Stimulated activated CD4-positive, alpha-beta T cell treated with anti-CD3 and anti-CD28 coated beads, Interleukin-4, amount 100 ng/mL, for 48 hours (primary cell): Measurements from ENCODE around the gene SLC66A2.
A peak's percentile ranks its signal among the peaks of the same experiment; 100 is the strongest.
"Not testable (repeated sequence)": the region's sequence is repeated elsewhere in the genome, so short reads cannot be mapped to it uniquely, and the experiment has no call there.

ENCODE experiments used
- DNase-seq, 2 donors: peaks; one replicate each; pipeline ENCODE4 v3.0.0-alpha.2; 2020; ENCODE audit warnings: low read depth in 2 of 2

Gene SLC66A2

DNA sequence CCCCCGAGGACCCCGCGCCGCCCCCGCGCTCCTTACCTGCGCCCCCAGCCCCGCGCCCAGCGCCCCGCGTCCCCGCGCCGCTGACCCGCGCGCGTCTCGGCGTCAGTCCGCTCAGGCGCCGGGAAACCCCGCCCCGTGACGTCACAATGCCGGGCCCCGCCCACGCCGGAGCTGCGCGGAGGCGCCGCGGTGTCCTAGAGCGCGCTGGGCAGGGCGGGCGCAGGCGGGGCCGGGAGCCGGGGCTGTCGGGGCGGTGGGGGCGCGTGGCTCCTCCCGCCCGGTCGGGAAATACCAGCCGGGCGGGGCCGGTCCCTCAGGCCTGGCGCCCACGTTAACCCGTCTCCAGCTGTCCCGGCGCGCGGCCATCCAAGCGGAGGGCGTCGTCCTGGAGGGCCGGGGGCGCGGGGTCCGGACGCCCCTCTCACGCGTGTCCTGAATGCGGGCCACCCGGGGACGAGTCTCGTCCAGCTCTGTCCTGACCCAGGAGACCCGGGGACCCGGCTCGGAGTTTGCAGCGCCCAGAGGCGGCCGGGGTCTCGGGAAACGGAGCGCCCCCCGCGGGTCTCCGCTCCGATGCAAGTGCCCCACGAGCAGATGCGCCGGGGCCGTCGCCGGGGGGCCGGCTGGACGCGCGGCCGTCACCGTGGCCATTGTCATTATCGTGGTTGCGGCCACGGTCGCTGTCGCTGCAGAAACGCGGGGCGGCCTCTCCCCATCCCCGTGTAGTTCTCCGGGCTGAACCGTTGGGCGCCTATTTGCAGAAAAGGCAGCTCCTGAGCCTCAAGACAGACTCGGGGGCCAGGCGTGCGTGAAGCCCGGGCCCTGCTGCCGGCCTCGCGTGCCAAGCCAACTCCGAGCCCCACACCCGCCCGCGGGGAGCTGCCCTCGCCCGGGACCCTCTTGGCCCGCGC is at the start of gene SLC66A2:
TSS of gene SLC66A2 (minus strand) at position 109 of the 911 bp plus-strand sequence. CDS start 727 bp downstream, outside the sequence.
- peak; percentile 92 to 98 for DNase-seq

DNA sequence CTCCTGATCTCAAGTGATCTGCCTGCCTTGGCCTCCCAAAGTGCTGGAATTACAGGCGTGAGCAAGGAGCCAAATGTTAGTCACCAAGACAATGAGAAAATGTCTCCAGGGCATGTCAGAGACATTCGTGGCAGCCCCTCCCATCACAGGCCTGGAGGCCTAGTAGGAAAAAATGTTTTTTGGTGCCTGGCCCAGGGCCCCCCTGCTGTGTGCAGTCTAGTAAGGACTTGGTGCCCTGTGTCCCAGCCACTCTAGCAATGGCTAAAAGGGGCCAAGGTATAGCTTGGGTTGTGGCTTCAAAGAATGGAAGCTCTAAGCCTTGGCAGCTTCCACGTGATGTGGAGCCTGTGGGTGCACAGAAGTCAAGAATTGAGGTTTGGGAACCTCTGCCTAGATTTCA is 49.4 kb upstream of the SLC66A2 start:
- DNase-seq = no peak

DNA sequence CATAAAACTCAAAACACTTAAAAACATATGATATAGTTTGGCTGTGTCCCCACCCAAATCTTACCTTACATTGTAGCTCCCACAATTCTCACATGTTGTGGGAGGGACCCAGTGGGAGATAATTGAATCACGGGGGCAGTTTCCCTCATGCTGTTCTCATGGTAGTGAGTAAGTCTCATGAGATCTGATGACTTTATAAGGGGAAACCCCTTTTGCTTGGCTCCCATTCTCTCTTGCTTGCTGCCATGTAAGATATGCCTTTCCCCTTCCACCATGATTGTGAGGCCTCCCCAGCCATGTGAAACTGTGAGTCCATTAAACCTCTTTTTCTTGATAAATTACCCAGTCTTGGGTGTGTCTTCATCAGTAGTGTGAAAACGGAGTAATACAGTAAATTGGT is 48.2 kb upstream of the SLC66A2 start:
- not testable (repeated sequence) for DNase-seq

DNA sequence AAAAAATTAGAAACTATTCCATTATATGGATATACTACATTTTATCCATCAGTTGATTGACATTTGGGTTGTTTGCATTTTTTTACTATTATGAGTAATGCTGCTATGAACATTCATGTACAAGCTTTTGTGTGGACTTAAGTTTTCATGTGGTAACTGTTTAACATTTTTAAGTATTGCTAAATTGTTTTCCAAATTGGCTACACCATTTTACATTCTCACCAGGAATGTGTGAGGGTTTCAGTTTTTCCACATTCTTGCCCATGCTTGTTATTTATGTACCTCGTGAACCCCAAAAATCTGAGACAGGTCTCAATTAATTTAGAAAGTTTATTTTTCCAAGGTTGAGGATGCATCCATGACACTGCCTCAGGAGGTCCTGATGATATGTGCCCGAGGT is 40.0 kb upstream of the SLC66A2 start:
- no peak for DNase-seq

DNA sequence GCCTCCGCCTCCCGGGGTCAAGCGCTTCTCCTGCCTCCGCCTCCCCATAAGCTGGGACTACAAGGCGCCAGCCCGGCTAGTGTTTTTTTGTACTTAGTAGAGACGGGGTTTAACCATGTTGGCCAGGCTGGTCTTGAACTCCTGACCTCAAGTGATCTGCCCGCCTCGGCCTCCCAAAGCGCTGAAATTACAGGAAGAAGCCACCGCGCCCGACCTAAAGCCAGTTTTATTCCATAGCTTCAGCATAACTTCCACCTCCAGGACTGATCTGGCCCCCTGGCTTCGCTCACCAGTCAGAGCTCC is 37.7 kb upstream of the SLC66A2 start:
- DNase-seq = no peak

DNA sequence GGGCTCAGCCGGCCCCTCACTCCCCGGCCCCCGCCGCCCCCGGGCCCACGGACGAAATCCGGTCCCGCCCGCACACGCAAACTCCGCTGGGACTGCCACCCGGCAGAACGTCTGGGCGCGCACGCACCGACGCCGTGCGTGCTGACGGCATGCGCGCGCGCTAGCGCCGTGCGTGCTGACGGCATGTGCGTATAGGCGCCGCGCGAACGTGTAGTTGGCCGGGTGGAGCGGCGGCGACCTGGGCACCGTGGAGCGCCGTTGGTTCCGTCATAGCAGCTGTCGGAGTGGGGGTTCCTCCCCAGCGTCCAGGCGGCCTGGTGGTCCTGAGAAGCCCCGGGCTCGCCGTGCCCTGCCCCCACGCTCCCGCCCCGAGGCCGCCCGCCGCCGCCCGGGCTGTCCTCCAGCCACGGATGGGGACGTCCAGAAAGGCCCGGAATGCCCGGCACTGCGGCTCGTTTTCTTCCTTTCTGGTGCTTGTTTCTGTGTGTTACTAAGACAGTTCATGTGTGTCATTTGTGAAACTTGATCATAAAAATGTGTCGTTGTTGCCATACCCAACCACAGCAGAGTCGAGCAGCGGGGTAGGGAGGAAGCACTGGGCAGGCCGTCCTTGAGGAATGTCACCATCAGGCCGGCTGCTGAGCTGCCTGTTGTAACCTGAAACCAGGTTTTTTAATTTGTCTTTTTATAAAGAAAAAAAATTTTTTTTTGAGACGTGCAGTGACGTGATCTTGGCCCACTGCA is 37.2 kb upstream of the SLC66A2 start, which contains the start of gene TXNL4A:
TSS of gene TXNL4A (minus strand) at position 113 of the 744 bp plus-strand sequence. CDS start 171 bp downstream, outside the sequence.
- DNase-seq = peak; percentile 78 to 82

DNA sequence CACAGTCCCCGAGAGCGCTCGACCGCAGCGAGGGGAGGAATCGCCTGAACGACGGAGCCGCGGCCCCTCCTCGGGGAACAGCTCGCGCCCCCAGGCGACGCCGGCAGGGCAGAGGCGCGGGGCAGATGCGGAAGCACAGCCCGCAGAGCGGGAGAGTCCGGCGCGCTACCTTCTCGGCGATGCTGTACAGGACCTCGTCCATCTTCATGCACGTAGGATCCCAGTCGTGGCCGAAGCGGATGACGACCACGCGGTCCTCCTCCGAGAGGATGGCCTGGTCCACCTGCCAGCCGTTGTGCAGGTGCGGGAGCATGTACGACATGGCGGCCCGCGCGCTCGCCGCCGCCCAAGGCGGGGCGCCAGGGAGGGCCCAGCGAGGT is 36.6 kb upstream of the SLC66A2 start:
- DNase-seq = peak; percentile 45 to 54

DNA sequence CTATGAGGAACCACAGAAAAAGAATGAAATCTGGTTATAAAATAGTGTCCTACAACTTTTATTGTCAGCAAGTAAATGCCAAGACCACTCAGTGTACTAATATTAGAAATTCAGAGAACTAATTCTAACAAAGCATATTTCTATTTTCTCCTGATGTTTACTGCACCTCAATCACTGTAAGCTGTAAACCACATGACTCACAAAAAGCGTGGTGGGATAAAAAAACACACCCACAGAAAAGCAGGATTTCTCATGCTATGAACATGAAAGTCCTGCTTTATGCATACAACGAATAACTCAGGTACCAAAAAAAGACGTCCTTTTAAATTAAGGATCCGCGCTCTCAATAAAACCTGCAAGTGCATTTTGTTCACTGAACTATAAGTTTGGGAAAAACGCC is 36.1 kb upstream of the SLC66A2 start:
- DNase-seq = no peak

DNA sequence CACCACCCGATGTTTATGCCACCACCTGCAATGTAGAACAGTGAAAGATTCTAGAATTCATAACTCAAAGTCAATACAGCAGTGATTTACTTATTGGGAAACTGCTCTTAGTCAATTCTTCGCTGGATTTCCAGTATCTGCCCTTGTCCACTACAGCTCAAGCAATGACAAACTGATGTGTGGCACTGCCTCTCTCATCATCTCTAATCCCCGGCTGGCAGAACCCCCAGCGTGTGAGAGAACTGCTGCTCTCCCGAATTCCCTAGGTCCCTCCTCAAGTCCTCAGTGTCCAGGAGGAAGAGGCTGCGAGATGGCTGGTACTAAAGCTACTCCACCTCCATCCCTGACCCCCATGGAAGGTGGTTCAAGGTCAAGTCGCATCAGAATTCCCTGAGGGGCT is 35.3 kb upstream of the SLC66A2 start:
- DNase-seq = no peak

DNA sequence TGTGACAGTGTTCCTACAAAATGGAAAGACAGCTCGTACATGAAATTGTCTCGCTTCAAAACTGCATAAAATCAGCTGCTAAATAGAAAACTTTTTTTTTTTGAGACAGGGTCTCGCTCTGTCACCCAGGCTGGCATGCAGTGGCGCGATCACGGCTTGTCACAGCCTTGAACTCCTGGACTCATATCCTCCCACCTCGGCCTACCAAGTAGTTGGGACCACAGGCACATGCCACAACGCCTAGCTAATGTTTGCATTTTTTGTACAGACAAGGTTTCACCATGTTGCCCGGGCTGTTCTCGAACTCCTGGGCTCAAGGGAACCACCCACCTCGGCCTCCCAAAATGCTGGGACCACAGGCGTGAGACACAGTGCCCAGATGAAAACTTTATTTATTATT is 33.7 kb upstream of the SLC66A2 start:
- no peak for DNase-seq

DNA sequence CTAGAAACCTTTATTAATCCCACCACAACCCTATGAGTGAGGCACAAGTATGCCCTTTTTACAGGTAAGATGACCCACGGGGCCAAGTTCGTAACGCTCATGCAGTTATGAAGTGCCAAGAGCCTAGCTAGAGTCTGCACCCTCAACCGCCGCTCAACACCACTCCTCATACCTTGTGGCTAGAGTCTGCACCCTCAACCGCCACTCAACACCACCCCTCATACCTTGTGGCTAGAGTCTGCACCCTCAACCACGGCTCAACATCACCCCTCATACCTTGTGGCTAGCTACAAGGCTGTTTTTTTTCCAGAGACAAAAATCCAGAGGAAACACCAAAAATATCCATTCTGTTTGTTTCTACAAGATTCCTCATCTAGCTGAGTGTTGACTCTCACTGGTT is 32.3 kb upstream of the SLC66A2 start:
- DNase-seq = no peak

DNA sequence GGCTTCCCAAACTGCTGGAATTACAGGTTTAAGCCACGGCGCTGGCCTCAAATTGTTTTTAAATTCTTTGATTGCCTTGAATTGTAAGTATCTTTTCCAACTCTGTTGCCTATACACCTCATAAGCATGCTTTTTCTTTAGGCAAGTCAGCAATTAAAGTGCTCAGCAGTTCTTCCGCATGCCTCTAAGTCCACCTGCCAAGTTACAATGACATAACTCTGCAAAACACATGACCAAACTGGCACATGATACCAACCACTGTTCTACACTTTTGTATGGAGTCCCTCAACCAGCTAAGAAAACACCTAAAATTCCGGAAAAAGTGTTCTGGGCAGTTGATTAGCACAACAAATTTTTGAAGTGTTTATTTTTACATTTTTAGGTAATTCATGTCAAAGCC is 31.8 kb upstream of the SLC66A2 start:
- DNase-seq = no peak

DNA sequence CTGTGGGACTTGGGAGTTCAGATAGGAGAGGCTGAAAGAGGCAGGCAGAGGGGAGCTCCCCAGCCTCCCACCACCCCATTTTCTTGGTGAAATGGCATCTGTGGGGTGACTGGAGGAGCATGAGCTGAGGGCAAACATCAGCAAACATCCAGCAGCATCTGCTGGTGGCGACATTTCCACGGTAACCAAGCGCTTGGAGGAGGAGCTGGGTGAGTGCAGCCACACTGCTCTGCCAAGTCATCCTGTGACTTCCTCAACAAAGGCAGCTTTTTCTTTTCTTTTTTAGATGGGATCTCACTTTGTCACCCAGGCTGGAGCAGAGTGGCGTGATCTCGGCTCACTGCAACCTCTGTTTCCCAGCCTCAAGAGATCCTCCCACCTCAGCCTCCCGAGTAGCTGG is 31.3 kb upstream of the SLC66A2 start:
- no peak for DNase-seq

DNA sequence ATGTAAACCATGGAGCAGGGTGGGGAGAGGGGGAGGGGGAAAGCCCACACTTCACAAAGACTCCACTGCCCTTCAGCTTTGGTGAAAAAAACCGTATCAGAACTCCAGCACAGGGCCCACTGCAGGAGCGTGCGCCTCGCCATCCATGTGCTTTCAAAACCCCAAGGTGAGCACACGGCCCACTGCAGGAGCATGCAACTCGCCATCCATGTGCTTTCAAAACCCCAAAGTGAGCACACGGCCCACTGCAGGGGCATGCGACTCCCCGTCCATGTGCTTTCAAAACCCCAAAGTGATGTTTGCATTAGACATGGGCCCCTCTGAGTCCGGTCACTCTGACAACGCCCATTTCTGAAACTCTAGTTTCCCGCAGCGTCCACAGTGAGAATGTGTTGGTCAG is 29.1 kb upstream of the SLC66A2 start:
- no peak for DNase-seq

DNA sequence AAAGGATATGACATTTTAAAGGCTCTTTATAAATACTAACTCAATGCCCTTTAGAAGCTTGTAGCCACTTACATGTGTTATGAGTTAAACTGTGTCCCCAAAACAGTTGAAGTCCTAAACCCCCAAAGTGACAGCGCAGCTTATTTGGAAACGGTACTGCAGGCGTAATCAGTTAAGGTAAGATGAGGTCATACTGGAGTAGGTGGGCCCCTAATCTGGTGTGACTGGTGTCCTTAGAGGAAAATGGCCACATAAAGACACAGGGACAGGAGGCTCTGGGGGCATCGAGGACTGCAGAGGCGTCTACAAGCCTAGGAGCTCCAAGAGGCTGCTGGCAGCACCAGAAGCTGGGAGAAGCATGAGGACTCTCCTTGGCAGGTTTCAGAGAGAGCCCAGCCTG is 28.4 kb upstream of the SLC66A2 start:
- no peak for DNase-seq

DNA sequence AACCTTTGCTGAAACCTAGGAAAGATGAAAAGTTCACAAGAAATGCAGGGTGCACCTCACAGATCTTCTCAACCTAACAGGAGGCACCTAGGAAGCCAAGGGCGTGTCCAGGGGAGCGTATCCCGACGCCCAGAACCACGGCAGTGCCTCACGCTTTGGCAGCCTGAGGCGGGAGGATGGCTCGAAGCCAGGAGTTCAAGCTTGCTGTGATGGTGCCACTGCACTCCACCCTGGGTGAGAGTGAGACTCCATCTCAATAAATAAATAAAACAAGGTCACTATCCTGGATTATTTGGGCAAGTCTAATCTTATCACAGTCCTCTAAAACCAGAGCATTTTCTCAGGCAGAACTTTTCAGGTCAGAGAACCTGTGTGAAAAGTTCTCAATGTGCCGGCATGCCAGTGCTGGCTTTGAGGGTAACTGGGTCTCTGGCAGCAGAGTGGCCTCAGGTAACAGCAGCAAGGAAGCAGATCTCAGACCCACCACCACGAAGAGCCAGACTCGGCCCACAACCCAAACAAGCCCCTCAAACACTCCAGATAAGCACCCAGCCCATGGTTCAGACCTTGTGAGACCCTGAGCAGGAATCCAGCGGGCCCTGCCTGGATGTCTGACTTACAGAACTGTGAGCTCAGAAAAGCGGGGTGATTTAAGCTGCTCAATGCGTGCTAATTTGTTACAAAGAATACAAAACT is 24.7 kb upstream of the SLC66A2 start:
- DNase-seq = no peak

DNA sequence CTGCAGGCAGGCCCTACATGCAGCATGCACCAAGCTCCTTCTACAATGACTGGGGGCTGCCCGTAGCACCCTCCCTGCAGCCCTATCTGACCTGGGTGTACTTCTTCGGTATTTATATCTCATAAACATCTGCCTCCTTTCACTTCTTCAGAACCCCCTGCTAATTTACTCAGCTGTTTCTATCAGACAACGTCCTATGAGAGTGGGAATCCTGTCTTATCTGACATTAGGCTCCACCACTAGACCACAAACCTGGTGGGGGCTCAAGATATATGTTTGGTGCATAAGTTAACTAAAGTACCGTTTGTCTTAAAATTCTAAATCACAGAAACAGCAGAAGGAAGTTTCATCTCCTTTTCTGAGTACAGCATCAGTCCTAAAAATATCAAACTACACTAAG is 23.6 kb upstream of the SLC66A2 start:
- no peak for DNase-seq

DNA sequence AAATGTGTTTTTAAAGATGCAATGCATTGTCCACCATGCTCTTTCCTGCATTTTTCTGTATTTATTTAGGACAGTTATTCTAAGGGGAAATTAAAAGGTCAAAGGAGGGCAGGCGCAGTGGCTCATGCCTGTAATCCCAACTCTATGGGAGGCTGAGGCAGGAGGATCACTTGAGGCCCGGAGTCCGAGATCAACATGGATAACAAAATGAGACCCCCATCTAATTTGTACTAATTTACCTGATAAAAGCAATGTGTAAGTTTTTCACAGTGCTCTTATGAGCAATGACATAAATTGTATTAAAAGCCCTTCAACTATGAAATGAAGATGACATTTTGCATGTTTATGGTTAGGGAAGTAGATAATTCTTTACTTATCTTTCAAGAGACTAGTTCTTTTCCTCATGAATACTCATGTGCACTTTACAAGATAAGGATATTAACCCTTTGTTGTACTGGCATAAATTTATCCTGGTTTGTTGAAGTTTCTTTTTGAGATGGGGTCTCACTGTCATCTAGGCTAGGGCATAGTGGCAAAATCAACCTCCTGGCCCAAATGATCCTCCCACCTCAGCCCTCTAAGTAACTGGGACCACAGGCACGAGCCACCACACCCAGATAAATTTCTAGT is 22.7 kb upstream of the SLC66A2 start:
- no peak for DNase-seq

DNA sequence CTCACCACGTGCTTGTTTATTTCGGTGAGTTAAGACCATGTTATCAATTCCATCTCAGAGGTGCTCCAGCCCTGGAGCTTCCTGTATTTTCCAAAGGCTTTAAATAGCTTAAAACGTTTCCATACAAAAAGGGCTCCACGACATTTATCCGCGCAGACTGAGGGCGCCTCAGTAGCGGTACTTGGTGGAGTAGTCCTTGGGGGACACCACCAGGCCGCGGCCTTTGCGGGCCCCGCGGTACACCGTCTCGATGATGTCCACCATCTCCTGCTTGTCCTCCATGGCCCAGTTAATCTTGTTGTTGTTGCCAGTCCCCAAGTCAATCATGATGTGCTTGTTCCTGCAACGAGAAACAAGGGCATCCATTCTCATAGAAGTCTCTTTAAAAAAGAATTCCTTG is 22.1 kb upstream of the SLC66A2 start:
- no peak for DNase-seq

DNA sequence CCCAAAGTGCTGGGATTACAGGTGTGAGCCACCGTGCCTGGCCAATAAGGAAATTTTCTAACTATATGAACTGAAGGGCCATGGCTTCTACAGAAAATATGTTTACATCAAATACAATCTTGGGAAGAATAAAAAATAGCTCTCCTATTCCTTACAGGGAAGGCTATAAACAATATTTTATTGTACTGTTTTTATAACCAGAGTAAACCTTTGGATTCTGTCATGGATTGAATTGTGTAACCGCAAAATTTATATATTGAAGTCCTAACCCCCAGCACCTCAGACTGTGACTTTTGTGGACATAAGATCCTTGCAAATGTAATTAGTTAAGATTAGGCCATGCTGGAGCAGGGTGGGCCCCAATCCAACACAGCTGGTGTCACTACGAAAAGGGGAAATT is 21.3 kb upstream of the SLC66A2 start:
- no peak for DNase-seq

DNA sequence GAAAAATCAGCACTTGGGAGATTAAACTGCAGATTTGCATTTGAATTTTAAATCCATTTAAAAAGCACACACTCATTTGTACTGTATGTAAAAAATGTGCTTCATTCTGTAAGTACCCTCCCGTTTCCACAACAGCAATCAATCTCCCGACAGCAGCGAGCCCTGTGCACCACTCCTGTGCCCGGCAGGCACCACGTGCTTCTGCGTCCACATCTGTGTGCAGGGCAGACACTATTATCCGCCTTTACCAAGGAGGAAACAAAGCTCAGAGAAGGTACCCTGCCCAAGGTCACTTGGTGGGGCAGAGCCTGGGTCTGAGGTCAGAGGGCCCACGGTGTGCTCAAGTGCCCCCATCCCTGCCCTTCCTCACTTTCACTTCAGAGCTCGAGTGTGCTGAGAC is 20.5 kb upstream of the SLC66A2 start:
- no peak for DNase-seq
